GM19023 (cell line): ENCODE measurements around the gene NT5C1A.

Experiments used
- ATAC-seq: cut with Tn5 transposase; IDR thresholded peaks from one replicate; pipeline ENCODE4 v1.9.1; 2021; ENCODE audit warnings: mild to moderate bottlenecking, moderate library complexity; ENCODE audit not compliant: unreplicated experiment

Gene NT5C1A

GRCh38 chr1:39613250-39613649 lies 58.7 kb downstream of the NT5C1A start:
- no peak for ATAC-seq

- no peak for ATAC-seq
Measured at GRCh38 chr1:39609618-39610331, 62.1 kb downstream of the NT5C1A start.
